GM12878 (cell line): Measurements from ENCODE around the gene TMIGD2. TPM values are rescaled to one million over a fixed set of nuclear protein-coding genes. Genes with fewer than 3 reads are reported as not detected.

Source experiments
- BACH1 ChIP-seq: fragments of 450-650 bp; IDR thresholded peaks from 2 replicates; pipeline ENCODE4 v1.6.1; 2017; ENCODE audit warnings: mild to moderate bottlenecking, borderline replicate concordance
- BCL11A ChIP-seq: IDR thresholded peaks from 2 replicates; pipeline ENCODE4 v1.6.1; 2011; ENCODE audit warnings: low read depth, low read length
- CBX3 ChIP-seq: fragments of 200-600 bp; sonication (generic); IDR thresholded peaks from 2 replicates; pipeline ENCODE4 v1.6.1; 2016; ENCODE audit warnings: low read depth, borderline replicate concordance
- EED ChIP-seq: sonication (generic); IDR thresholded peaks from 2 replicates; pipeline ENCODE4 v1.6.1; 2016; ENCODE audit warnings: antibody characterized with exemption, low read depth
- FOXM1 ChIP-seq: IDR thresholded peaks from 2 replicates; pipeline ENCODE4 v1.6.1; 2012; ENCODE audit warnings: low read depth, mild to moderate bottlenecking, inconsistent platforms, low read length, moderate library complexity
- IKZF2 ChIP-seq, 2 experiments: fragments of 450-650 bp; IDR thresholded peaks; 2 replicates each; pipeline ENCODE4 v1.6.1; 2017; ENCODE audit warnings: mild to moderate bottlenecking in 2 of 2, moderate library complexity in 2 of 2
- IRF4 ChIP-seq: IDR thresholded peaks from 2 replicates; pipeline ENCODE4 v1.6.1; 2011; ENCODE audit warnings: low read depth, low read length
- MYC ChIP-seq: IDR thresholded peaks from 2 replicates; pipeline ENCODE4 v1.6.1; 2011; ENCODE audit warnings: mild to moderate bottlenecking, low read length, moderate library complexity, inconsistent platforms; ENCODE audit not compliant: insufficient read depth, insufficient replicate concordance, insufficient read length, severe bottlenecking
- NBN ChIP-seq: fragments of 450-650 bp; IDR thresholded peaks from 2 replicates; pipeline ENCODE4 v1.6.1; 2016
- NFIC ChIP-seq: IDR thresholded peaks from 2 replicates; pipeline ENCODE4 v1.6.1; 2012; ENCODE audit warnings: low read depth, mild to moderate bottlenecking, inconsistent platforms, low read length, moderate library complexity
- NR2F1 ChIP-seq: fragments of 450-650 bp; conservative IDR thresholded peaks from 2 replicates; pipeline ENCODE4 v1.6.1; 2017; ENCODE audit warnings: mild to moderate bottlenecking
- PBX3 ChIP-seq: IDR thresholded peaks from 2 replicates; pipeline ENCODE4 v1.6.1; 2011; ENCODE audit warnings: mild to moderate bottlenecking, low read depth, low read length, moderate library complexity; ENCODE audit not compliant: insufficient replicate concordance
- RAD51 ChIP-seq: fragments of 450-650 bp; IDR thresholded peaks from 2 replicates; pipeline ENCODE4 v1.6.1; 2016; ENCODE audit warnings: moderate library complexity, mild to moderate bottlenecking, inconsistent platforms
- RFX5 ChIP-seq: IDR thresholded peaks from 2 replicates; pipeline ENCODE4 v1.6.1; 2011; ENCODE audit warnings: low read depth, low read length, improper control_type of control experiment
- SREBF2 ChIP-seq: IDR thresholded peaks from 2 replicates; pipeline ENCODE4 v1.6.1; 2012; ENCODE audit warnings: mild to moderate bottlenecking, low read length
- STAT1 ChIP-seq: fragments of 450-650 bp; conservative IDR thresholded peaks from 2 replicates; pipeline ENCODE4 v1.6.1; 2014; ENCODE audit warnings: antibody characterized with exemption, mild to moderate bottlenecking
- TBL1XR1 ChIP-seq: IDR thresholded peaks from 2 replicates; pipeline ENCODE4 v1.6.1; 2012; ENCODE audit warnings: low read depth, low read length, improper control_type of control experiment
- TCF3 ChIP-seq: IDR thresholded peaks from 2 replicates; pipeline ENCODE4 v1.6.1; 2012; ENCODE audit warnings: low read depth, mild to moderate bottlenecking, low read length, borderline replicate concordance; ENCODE audit not compliant: insufficient read depth
- ZNF24 ChIP-seq: fragments of 450-650 bp; IDR thresholded peaks from 2 replicates; pipeline ENCODE4 v1.6.1; 2017; ENCODE audit warnings: antibody characterized with exemption, mild to moderate bottlenecking
- ZNF384 ChIP-seq: IDR thresholded peaks from 2 replicates; pipeline ENCODE4 v1.6.1; 2012; ENCODE audit warnings: low read depth, mild to moderate bottlenecking, low read length, improper control_type of control experiment, borderline replicate concordance
- ZNF592 ChIP-seq: fragments of 450-650 bp; IDR thresholded peaks from 2 replicates; pipeline ENCODE4 v1.6.1; 2017; ENCODE audit warnings: mild to moderate bottlenecking, moderate library complexity
- polyA plus RNA-seq, 11 experiments: library from polyadenylated mRNA; depleted of rRNA in 4 of 11; unstranded in 6 of 11; stranded (reverse) in 5 of 11; fragments of >200 nt; fragmentation: Nextera tagmentation in 4 of 11; fragmentation: Illumina TruSeq in 1 of 11; extraction: Ambion mirVana in 4 of 11; extraction: Trizol in 1 of 11; gene quantifications; 1 replicate in 1 of 11; 2 replicates in 10 of 11; pipeline versions ENCODE4 v1.2.1 to v1.2.3, GENCODE V29; 2011 to 2016; ENCODE audit warnings: inconsistent platforms in 2 of 11, missing spikeins in 2 of 11, low read depth in 1 of 11
- total RNA-seq, 4 experiments: library from RNA; depleted of rRNA in 3 of 4; stranded (reverse); fragments of >200 nt in 3 of 4; fragmentation: Illumina TruSeq in 1 of 4; extraction: Trizol in 1 of 4; gene quantifications; 2 replicates each; pipeline versions ENCODE4 v1.2.1 to v1.2.3, GENCODE V29; 2013 to 2021
- TF ChIP-seq, protein P1 (sequence below): IDR thresholded peaks from 2 replicates; pipeline ENCODE4 v1.6.1; 2011; ENCODE audit warnings: low read depth, low read length, improper control_type of control experiment, borderline replicate concordance
- TF ChIP-seq, protein P2 (sequence below): IDR thresholded peaks from 2 replicates; pipeline ENCODE4 v1.6.1; 2012; ENCODE audit warnings: low read depth, low read length, improper control_type of control experiment
- TF ChIP-seq, protein P3 (sequence below): IDR thresholded peaks from 2 replicates; pipeline ENCODE4 v1.6.1; 2012; ENCODE audit warnings: low read depth, low read length, improper control_type of control experiment

Gene TMIGD2
- total and polyA plus RNA-seq, 10 of the 15 experiments (the other 5 are each of a cell fraction or from before 2014, with no cell fraction given): 0.09 to 0.40 (median 0.14) TPM; not detected in 5

- TF ChIP-seq, protein P1, sequence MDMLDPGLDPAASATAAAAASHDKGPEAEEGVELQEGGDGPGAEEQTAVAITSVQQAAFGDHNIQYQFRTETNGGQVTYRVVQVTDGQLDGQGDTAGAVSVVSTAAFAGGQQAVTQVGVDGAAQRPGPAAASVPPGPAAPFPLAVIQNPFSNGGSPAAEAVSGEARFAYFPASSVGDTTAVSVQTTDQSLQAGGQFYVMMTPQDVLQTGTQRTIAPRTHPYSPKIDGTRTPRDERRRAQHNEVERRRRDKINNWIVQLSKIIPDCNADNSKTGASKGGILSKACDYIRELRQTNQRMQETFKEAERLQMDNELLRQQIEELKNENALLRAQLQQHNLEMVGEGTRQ: peak; percentile 36; the same call in 1 of the 2 replicates
- TF ChIP-seq ZNF592 (no peak), NR2F1 (no peak; the same call in 1 of the 2 replicates), BACH1 (0 out of 2 replicates have a peak, but pooled peaks have one; percentile 23), STAT1 (peak; percentile 94), IRF4 (peak; percentile 60; the same call in 1 of the 2 replicates), RFX5 (no peak), MYC (peak; percentile 89), PBX3 (peak; percentile 100), IKZF2 (IDR thresholded peaks at IDR 0.05) (peak; percentile 68 to 83), TBL1XR1 (no peak), SREBF2 (no peak), NBN (peak; percentile 95), BCL11A (0 out of 2 replicates have a peak, but pooled peaks have one; percentile 15), RAD51 (peak; percentile 77), EED (peak; percentile 76), FOXM1 (peak; percentile 91), CBX3 (no peak), NFIC (peak; percentile 87), TCF3 (no peak), ZNF24 (0 out of 2 replicates have a peak, but pooled peaks have one; percentile 35), ZNF384 (peak; percentile 94)
- TF ChIP-seq, protein P2, sequence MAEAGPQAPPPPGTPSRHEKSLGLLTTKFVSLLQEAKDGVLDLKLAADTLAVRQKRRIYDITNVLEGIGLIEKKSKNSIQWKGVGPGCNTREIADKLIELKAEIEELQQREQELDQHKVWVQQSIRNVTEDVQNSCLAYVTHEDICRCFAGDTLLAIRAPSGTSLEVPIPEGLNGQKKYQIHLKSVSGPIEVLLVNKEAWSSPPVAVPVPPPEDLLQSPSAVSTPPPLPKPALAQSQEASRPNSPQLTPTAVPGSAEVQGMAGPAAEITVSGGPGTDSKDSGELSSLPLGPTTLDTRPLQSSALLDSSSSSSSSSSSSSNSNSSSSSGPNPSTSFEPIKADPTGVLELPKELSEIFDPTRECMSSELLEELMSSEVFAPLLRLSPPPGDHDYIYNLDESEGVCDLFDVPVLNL: peak; percentile 59
- TF ChIP-seq, protein P3, sequence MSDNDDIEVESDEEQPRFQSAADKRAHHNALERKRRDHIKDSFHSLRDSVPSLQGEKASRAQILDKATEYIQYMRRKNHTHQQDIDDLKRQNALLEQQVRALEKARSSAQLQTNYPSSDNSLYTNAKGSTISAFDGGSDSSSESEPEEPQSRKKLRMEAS: peak; percentile 84
These were observed 55.2 kb downstream of the TMIGD2 start, which contains the start of gene YJU2 (continued) for GRCh38 chr19:4246767-4247593.
